ENCODE results near the gene NAB2.
"Not testable (repeated sequence)": the region's sequence is repeated elsewhere in the genome, so short reads cannot be mapped to it uniquely, and the experiment has no call there.

Gene NAB2

GRCh38 chr12:57088354-57089270 is at the start of gene NAB2:
NAB2 (plus strand) TSS chr12:57089114; CDS start chr12:57089272, 158 bp downstream.
- DNase-seq (ENCODE audit: low read depth in 1 of 2, low spot score in 1 of 2): peak; percentile 71 to 90

- DNase-seq (ENCODE audit: low read depth in 1 of 2, low spot score in 1 of 2): no peak
Observed at GRCh38 chr12:57040211-57040610, 48.7 kb upstream of the NAB2 start.

GRCh38 chr12:57040750-57041149 is 48.2 kb upstream of the NAB2 start:
- DNase-seq (ENCODE audit: low read depth in 1 of 2, low spot score in 1 of 2): no peak

- DNase-seq (ENCODE audit: low read depth in 1 of 2, low spot score in 1 of 2): no peak
Observed at GRCh38 chr12:57042695-57043094, 46.2 kb upstream of the NAB2 start.

GRCh38 chr12:57044468-57044867 is 44.4 kb upstream of the NAB2 start:
- no peak for DNase-seq (ENCODE audit: low read depth in 1 of 2, low spot score in 1 of 2)

- no peak for DNase-seq (ENCODE audit: low read depth in 1 of 2, low spot score in 1 of 2)
Observed at GRCh38 chr12:57044889-57045288, 44.0 kb upstream of the NAB2 start.

GRCh38 chr12:57046086-57046791 is 42.7 kb upstream of the NAB2 start:
- no peak for DNase-seq (ENCODE audit: low read depth in 1 of 2, low spot score in 1 of 2)

- DNase-seq (ENCODE audit: low read depth in 1 of 2, low spot score in 1 of 2): no peak
Observed at GRCh38 chr12:57046947-57047890, 41.7 kb upstream of the NAB2 start.

GRCh38 chr12:57047981-57048380 is 40.9 kb upstream of the NAB2 start:
- no peak for DNase-seq (ENCODE audit: low read depth in 1 of 2, low spot score in 1 of 2)

- no peak for DNase-seq (ENCODE audit: low read depth in 1 of 2, low spot score in 1 of 2)
Observed at GRCh38 chr12:57048423-57049118, 40.3 kb upstream of the NAB2 start.

- no peak for DNase-seq (ENCODE audit: low read depth in 1 of 2, low spot score in 1 of 2)
Observed at GRCh38 chr12:57049119-57049446, 39.8 kb upstream of the NAB2 start.

GRCh38 chr12:57049890-57050289 is 39.0 kb upstream of the NAB2 start, which contains the start of gene MYO1A:
MYO1A (minus strand) TSS chr12:57050129; CDS start chr12:57048323, 1,806 bp downstream.
- no peak for DNase-seq (ENCODE audit: low read depth in 1 of 2, low spot score in 1 of 2)

- no peak for DNase-seq (ENCODE audit: low read depth in 1 of 2, low spot score in 1 of 2)
Observed at GRCh38 chr12:57051011-57051410, 37.9 kb upstream of the NAB2 start.

- not testable (repeated sequence) for DNase-seq (ENCODE audit: low read depth in 1 of 2, low spot score in 1 of 2)
Observed at GRCh38 chr12:57053146-57053545, 35.8 kb upstream of the NAB2 start.

- not testable (repeated sequence) for DNase-seq (ENCODE audit: low read depth in 1 of 2, low spot score in 1 of 2)
Observed at GRCh38 chr12:57053901-57054300, 35.0 kb upstream of the NAB2 start.

GRCh38 chr12:57055824-57056223 is 33.1 kb upstream of the NAB2 start:
- DNase-seq (ENCODE audit: low read depth in 1 of 2, low spot score in 1 of 2): no peak

- no peak for DNase-seq (ENCODE audit: low read depth in 1 of 2, low spot score in 1 of 2)
Observed at GRCh38 chr12:57057067-57057751, 31.7 kb upstream of the NAB2 start.

GRCh38 chr12:57058454-57058853 is 30.5 kb upstream of the NAB2 start:
- no peak for DNase-seq (ENCODE audit: low read depth in 1 of 2, low spot score in 1 of 2)

- no peak for DNase-seq (ENCODE audit: low read depth in 1 of 2, low spot score in 1 of 2)
Observed at GRCh38 chr12:57063991-57064685, 24.8 kb upstream of the NAB2 start.

Measured in stimulated activated CD4-positive, alpha-beta T cell treated with anti-CD3 and anti-CD28 coated beads, Interleukin-15, amount 100 ng/mL, for 1 hour (primary cell).